ENCODE results near the gene GALNT16.

The GALNT16 gene

DNA sequence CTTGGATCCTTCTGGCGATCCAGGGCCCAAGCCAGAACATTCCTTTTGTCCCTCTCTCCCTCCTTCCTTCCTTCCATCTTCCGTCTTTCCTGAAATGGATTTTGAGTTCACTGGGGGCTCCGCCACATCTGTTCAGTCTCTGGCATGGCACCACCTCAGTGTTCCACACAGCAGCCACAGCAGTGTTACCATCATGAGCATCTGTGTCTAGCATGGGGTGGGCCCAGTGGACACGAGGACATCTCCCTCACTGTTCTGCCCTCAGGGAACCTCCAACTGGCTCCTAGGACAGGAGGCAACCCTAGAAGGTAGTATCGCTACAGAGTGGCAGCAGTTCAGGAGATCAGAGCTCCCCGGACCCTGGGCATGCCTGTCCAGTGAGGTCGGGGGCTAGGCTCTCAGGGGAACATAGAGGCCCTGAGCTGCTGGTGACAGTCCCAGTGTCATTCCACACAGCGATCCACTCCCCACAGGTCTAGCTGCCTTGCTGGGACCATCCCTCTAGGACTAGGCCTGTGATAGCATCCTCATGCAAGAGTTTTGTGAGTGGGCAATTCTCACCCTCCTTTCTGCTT, 59.0 kb downstream of the GALNT16 start:
- no peak for DNase-seq

DNA sequence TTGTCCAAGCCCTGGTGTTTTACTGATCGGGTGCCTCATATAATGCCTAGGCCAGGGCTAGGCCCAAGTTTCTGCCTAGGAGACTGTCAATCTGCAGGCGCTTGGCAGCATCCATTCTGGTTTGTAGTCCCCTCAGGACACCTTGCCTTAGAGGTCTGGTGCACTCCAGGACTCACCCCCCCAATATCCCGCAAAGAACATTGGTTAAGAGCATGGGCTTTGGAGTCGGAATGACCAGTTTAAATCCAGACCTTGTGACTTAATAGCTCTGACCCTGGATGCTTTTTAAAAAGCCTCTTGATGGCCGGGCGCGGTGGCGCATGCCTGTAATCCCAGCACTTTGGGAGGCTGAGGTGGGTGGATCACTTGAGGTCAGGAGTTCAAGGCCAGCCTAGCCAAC, 60.0 kb downstream of the GALNT16 start:
- DNase-seq: no peak

DNA sequence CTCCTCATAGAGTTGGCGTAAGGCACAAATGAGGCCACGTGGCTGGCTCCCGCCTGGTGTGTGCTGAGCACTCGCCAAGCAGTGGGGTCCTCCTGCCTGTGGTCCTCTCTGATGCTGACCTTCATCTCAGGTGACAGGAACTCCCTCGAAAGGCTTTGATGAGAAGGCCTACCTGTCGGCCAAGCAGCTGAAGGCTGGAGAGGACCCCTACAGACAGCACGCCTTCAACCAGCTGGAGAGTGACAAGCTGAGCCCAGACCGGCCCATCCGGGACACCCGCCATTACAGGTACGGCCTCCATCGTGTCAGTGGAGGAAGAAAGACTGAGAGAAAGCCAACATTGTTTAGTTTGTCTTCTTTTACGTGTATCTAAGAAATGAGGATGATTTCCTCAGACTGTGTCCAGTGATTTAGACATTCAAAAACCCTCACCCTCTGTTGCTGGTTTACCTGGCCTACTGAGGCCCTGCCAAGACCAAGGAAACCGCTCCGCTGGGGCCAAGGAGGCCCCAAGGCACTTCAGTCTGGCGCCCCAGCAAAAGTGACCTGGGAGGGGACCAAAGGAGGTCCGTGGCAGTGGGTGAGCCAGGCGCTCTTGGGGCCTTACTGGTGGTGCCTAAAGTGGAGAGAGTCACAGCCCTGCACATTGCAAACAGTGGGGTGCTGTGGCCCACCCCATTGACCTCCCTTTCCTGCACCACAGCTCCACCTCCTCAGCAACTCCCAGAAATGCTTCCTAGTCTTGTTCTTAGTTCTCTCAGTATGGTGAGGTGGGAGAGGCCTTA, 60.8 kb downstream of the GALNT16 start:
- no peak for DNase-seq

DNA sequence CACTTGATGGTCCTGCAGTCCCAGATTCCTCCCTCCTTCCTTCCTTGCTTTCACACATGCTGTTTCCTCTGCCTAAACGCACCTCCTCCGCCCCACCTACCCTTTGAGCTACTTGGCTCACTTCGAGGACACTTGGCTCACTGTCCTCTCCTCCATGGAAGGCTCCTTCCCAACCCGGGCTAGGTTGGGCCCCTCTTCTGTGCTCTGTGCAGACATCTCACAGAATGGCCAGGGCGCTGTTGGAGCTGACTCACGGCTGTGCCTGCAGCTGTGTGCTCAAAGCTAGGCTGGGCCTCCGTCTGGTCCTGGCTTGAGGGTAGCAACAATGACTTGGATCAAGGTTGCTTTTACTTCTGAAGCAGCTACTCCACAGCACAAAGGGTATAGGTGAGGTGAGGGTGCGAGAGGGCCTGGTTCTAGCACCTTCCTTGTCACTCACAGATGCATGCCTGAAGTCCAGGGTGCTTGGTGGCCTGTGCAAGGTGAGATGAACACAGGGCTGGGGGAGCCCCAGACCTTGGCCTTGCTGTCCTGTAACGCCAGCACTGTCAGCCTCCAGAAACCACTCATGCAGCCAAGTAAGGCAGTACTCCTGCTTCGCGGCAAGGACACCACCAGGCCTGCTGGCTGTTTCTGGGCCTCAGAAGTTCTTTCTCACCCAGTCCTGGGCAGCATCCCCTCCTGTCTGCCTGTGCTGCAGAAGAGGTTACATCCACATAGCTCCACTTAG, 61.8 kb downstream of the GALNT16 start:
- no peak for DNase-seq

DNA sequence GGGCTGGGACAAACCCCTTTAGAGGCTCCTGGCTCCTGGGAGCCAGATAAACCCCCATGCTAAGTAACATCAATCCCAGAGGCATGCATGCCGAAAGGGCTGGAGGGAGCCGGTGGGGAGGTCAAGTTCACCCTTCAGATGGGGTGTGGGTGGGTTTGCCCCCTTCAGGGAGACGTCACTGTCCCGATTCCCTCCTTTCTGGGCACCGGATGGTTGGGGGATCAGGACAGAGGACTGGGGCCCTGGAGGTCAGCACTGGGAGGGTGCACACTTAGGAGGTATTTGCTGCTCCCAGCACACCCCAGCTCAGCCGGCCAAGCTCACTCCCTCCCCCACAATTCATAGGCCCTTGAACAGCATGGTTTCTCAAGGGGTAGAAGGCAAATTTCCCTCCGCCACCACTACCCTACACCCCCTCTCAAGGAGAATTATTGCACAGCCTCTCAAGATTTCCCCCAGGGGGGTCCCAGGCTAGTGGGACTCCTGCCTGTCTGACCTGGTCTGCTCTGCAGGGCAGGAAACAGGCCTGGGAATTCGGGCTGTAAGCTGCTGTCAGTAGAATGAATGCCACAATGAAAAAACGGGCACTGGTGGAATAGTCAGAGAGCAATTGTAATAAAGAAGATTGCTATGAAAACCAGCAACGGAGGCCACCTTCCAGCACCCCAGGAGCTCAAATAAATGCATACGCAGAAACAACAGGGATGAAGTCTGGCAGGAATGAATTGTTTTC, 63.5 kb downstream of the GALNT16 start:
- no peak for DNase-seq

DNA sequence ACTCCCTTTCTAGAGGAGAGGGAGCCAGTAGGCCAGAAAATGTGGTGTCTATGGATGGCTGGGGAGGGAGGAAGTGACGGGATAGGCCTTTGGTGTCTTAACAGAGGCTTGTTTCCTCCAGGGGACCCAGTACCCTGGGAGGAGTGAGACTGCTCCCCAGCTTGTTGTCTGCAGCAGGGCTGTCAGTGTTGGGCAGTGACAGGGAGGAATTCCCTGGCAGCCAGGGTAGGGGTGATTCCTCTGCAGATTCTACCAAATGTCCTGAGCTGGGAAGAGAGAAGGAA, 64.0 kb downstream of the GALNT16 start:
- no peak for DNase-seq

DNA sequence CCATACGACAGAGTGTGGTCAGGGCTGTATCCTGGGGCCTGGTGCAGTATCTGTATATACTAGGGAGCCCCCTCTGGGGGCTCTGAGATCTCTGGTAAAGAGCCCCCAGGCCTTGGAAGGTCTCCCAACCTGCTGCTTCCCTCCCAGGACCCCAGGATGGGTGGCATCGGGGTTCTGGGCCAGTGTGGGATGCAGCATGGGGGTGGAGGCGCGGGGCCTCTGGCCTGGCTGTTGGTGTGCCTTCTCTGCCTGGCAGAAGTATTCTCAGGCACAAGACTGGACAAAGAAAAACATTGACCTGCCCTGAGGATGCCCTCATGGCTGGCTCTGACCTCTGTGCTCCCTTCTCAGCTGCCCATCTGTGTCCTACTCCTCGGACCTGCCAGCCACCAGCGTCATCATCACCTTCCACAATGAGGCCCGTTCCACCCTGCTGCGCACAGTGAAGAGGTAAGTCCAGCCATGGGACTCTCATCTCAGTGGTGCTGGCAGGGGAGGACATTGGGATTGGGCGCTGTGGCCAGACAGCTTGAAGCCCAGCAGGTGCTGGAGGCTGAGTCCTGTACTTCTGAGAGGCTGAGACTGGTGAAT, 64.5 kb downstream of the GALNT16 start:
- no peak for DNase-seq

DNA sequence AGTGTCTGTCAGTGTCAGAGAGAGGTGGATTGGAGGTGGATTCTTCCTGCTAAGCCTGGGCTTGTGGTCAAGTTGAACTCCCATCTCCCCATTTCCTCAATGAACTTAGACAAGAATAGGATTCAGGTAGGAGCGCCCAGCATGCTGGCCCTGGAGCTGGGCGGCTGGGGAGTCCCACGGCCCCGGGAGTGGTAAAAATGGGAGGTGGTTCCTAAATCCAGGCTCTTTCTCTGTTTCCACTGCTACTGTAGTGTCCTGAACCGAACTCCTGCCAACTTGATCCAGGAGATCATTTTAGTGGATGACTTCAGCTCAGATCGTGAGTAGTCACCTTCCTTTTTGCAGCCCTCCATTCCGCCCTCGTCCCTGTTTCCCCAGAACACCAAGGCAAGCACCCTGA, 65.1 kb downstream of the GALNT16 start:
- DNase-seq: no peak

DNA sequence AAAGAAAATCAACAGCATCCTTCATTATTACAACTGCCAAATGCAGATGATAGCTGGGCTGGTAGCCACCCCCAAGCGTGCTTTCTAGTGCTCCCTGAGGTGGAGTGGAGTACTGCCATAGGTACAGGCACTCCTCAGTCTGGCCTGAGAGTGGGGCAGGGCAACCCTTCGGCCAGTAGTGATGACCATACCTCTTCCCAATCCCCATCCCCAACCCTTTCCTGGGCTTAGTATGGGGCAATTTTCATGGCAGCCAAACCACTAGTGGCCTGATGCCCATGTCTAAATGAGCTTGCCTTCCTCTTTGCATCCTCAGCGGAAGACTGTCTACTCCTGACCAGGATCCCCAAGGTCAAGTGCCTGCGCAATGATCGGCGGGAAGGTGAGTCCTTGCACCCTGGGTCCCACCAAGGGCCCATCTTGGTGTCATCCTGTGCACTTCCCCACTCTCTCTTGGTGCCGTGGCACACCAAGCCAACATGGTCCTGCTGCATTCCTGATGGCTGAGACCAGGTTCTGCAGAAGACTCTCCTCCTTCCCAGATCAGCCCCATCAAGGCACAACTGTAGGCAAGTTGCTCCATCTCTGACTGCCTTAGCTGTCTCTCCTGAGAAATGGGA, 65.8 kb downstream of the GALNT16 start:
- no peak for DNase-seq

DNA sequence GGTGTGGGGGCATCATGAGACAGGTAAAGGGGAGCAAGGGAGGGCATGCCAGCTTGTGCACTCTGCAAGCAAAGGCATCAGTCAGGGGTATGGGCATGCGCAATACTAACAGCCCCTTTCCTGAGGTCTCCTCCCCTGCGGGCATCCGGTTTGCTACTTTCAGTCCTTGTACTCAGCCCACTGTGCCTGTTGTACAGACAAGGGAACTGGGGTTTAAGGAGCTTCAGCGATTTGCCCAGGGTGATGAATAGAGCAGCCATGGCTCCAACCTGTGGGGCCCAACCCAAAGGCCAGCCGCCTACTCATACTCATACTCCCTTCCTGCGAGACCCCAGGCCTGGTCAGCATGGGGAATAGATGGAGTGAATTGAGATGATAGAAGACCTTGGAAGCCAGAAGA, 66.7 kb downstream of the GALNT16 start:
- DNase-seq: no peak

DNA sequence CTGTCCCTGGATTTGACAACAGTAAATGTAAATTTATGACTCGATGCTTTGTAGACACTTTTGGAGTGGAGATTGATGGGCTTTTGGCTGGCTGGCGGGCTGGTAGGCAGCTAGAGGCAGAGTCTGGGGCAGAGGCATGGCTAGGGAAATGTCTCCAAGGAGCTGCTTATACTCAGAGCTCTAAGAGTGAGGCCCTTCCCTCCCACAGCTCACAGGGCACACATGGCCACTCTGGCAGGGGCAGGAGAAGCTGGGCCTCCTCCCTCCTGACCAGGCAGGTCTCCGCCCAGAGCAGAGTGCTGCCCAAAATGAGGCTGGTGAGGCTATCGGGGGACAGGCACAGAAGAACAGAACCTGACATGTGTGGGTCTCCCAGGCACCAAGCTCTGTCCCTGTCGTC, 67.5 kb downstream of the GALNT16 start:
- no peak for DNase-seq

DNA sequence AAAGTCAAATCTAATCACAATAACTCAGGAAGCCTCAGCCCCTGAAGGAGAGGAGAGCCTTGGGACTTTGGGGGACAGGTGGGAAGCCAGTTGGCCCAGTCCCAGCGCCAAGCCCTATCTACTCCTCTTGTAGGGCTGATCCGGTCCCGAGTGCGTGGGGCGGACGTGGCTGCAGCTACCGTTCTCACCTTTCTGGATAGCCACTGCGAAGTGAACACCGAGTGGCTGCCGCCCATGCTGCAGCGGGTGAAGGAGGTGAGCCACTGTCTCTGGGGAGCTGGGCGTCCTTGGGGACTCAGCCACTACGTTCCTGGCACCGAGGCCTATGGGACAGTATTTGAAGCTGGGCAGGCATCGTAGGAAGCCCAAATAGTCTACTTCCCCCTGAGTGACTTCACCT, 68.4 kb downstream of the GALNT16 start:
- DNase-seq: no peak

DNA sequence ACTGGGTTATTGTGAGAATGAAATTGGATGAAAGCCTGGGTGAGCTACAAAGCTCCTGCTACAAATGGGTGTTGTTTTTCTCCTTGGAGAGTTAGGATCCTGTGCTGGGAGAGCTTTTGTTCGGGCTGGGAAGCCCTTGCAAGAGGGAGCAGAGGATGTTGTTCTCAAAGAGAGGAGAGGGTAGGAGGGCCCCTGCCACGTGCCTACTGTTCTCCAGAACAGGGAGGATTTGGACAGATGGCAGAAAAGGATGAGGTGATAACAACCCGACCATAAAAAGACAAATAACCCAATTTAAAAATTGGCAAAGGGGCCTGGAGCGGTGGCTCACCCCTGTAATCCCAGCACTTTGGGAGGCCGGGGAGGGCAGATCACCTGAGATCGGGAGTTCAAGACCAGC, 68.8 kb downstream of the GALNT16 start:
- DNase-seq: no peak

DNA sequence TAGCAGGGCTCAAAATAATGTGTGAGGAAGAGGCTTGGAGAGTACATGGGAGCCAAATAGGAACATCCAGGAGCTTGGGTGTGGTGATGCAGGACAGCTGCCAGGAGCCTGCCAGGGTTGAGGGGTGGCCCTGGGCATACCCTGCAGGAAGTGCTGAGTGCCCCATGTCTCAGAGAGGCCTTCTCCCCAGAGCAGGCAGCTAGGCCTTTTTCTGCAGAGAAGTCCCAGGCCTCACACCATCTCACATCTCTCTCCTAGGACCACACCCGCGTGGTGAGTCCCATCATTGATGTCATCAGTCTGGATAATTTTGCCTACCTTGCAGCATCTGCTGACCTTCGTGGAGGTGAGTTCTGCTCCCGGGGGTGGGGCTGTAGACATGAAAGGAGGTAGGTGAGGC, 71.2 kb downstream of the GALNT16 start:
- no peak for DNase-seq

DNA sequence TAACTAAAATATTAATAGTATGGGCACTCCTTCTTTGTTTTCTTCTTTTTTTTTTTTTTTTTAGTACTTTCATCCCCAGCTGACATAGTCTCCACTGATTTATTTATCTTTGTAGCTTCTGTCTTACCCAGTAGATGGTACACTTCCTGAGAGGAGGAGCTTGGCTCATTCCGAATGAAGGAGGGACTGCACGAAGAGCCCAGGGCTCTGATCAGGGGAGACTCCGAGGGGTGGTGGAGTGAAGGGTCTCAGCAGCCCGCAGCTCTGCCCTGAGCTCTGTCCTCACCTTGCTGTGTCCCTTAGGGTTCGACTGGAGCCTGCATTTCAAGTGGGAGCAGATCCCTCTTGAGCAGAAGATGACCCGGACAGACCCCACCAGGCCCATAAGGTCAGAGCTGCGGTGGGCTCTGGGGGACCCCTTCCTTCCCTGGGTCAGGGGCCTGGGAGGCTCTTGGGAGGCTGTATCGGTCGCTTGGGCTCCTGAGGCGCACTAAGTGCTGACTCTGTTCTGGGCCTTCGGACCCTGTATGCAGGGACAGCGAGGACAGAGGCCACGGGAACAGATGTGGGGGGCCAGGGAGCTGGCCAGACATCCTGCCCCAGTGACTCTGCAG, 72.9 kb downstream of the GALNT16 start:
- no peak for DNase-seq

DNA sequence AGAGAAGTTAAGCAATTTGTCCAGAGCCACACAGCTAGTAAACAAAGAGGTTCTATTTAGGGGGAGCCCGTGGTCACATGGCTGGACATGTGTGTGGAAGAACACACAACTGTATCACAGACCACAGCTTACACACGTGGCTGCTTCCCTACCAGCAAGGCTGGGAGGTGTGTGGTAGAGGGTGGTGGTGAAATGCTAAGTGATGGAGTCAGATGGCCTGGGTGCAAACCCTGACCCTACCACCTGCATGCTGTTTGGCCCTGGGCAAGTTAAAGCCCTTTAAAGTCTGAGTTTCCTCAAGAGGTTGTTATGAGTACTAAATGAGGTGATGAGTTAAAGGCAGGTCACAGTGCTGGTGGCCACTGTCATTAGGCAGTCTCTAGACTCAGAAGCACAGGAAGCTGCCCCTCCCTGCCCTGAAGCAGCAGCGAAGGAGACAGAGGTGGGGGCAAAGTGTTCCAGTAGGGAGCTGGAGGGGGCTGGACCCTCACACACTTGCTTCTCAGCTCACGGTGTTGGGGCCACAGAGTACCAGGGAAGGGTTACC, 73.9 kb downstream of the GALNT16 start:
- no peak for DNase-seq

DNA sequence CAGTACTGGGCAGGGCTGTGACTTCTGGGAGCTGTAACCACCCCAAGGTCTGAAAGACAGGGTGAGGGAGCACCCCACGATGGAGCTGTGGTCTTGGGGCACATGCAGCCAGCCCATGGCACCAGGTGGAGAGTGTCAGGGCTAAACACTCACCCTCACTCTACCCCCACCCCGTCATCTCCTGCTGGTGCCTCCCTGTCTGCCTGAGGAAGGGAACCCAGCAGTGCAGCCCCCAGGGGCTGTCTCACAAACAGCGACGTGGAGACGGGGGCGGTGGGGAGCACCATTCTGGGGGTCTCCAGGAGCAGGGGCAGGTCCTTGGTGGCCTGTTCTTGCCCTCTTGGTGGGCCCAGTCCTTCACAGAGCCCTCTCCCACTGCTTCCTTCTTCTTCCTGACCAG, 74.6 kb downstream of the GALNT16 start:
- DNase-seq: no peak

DNA sequence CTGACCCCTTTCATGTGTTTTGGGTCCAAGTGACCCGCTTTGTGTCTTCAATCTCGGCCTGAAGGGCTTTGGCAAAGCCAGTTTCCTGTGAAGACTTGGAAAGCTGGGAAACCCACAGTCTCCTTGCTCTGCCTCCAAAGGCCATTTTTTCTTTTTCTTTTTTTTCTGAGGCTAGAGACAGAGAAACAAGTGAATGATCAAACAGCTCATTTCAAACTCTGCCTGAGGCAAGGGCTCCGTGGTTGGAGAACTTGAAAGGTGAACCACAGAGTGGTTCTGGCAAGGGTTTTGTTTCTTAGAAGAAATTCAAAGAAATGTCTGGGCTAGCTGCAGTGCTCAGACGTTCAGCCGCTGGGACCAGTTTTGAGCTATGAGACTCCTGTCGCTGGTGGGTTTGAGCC, 75.4 kb downstream of the GALNT16 start:
- no peak for DNase-seq

DNA sequence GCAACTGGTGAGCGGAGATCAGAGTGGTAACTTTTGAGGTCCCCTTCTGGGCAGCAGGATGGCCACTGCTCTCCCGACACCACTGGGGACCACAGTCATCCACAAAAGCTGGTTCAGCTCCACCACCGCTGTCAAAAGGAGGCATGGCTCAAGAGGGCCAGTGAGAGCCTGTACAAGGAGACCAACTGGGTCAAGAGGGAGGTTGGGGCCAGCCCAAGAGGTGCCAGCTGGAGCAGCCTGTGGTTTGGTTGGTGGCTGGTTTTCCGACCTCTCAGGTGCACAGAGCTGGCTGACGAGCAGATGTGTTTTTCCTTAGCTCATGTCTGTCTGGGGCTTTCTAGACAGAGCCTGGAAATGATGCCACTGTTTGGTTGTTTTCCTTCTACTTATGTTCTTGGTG, 78.0 kb downstream of the GALNT16 start:
- no peak for DNase-seq

DNA sequence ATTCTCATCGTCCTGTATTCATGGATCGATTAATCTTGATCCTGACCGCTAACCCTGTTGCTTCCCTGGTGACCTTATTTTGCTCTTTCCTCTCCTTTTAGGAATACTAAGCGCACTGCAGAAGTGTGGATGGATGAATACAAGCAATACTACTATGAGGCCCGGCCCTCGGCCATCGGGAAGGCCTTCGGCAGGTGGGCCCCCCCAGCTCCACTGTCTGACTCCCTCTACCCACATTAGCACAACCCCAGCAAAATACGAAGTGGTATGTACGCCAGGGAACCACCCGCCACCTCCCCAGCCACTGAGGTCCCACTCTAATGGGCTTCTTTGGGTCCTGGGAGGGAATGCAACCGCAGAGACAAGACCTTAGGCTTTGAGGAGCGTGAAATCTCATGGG, 79.5 kb downstream of the GALNT16 start:
- no peak for DNase-seq

DNA sequence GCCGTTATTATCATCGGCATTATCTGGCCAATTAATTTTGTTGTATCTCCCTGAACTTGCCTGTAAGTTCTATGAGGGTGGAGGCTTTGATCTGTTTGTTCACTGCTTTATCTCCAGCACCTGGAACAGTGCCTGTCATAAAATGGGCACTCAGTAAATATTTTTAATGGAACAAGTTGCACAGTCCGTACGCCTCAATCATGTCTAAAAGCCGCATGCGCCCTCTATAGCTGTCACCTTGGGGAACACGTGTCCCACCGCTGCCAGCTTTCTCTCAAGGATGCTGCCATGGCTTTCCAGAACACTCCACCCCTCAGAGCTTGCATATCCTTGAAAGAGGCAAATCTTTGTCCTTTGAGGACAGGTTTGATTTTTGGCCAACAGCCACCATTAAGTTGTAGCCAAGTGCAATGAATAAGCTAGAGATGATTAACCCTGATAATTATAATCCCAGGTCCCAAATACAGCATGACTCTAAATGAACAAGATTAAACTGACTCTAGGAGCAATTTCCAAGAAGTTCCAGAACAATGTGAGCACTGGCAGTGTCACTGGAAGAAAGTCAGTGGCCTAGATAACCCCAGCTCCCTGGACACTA, 83.1 kb downstream of the GALNT16 start:
- no peak for DNase-seq

DNA sequence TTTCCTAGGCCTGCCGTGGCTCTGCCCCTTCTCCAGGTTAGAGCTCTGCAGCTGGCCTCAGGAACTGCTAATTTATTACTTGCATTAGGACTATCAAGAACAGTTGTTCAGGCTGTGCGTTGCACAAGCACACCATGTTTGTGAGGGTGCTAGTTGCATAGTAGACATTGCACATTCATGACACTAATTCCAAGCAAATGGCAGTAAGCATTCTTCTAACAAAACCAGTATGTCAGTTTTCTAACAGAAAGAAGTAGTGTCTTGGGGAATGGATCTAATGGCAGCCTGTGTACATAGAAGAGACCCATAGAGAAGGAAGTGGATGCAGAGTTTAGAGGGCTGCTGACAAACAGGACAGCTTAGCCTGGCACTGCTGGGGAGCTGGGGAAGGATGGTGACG, 84.2 kb downstream of the GALNT16 start:
- no peak for DNase-seq

Measured in activated naive CD4-positive, alpha-beta T cell treated with Interleukin-2 at 50 U/mL for 16 hours (primary cell).